IMR-90 (cell line): ENCODE data around the gene ARRDC1. TPM values are rescaled to one million over a fixed set of nuclear protein-coding genes. Genes with fewer than 3 reads are reported as not detected.

ENCODE experiments used
- ATAC-seq: fragments of 200-7000 bp; cut with Tn5 transposase; 2 replicates; pipeline ENCODE4 v1.9.1; 2020; ENCODE audit warnings: low read depth, mild to moderate bottlenecking, moderate library complexity
- BruUV-seq: library from RNA; stranded (reverse); fragments of 400-500 nt; replicated peaks from 2 replicates; lab custom pipeline; 2021; lab: Mats Ljungman, UMichigan
- CTCF ChIA-PET: fragments of 300-600 bp; formaldehyde crosslinking; extraction: SDS; loops from one replicate; lab custom pipeline; 2021; ENCODE audit warnings: antibody characterized with exemption; lab: Yijun Ruan, JAX
- POLR2A ChIA-PET: fragments of 300-600 bp; sonication (Branson Sonifier 250); formaldehyde crosslinking; loops from one replicate; lab custom pipeline; 2022; ENCODE audit warnings: antibody characterized with exemption; ENCODE audit not compliant: unreplicated experiment; lab: Charles Lee
- DNase-seq: peaks from one replicate; pipeline ENCODE4 v3.0.0; 2013
- H2AFZ ChIP-seq: replicated peaks from 2 replicates; pipeline ENCODE3; 2013; ENCODE audit warnings: low read length, mild to moderate bottlenecking; ENCODE audit not compliant: poor library complexity
- H2AK5ac ChIP-seq: 2 replicates; pipeline ENCODE4 v1.6.1; 2013; ENCODE audit warnings: low read depth, low read length, inconsistent platforms
- H2AK9ac ChIP-seq: replicated peaks from 2 replicates; pipeline ENCODE3; 2013; ENCODE audit warnings: mild to moderate bottlenecking, low read depth, low read length, moderate library complexity; ENCODE audit not compliant: poor library complexity
- H2BK120ac ChIP-seq: 2 replicates; pipeline ENCODE4 v1.6.1; 2013; ENCODE audit warnings: low read depth, low read length, inconsistent platforms
- H2BK15ac ChIP-seq: 3 replicates; pipeline ENCODE4 v1.6.1; 2013; ENCODE audit warnings: low read depth, low read length, inconsistent platforms
- H2BK20ac ChIP-seq: 2 replicates; pipeline ENCODE4 v1.6.1; 2013; ENCODE audit warnings: low read depth, mild to moderate bottlenecking, inconsistent platforms, low read length, moderate library complexity
- H2BK5ac ChIP-seq: 2 replicates; pipeline ENCODE4 v1.6.1; 2013; ENCODE audit warnings: mild to moderate bottlenecking, low read depth, low read length, inconsistent platforms; ENCODE audit not compliant: poor library complexity, severe bottlenecking
- H3K14ac ChIP-seq: replicated peaks from 2 replicates; pipeline ENCODE4 v1.6.1; 2013; ENCODE audit warnings: low read depth, low read length, inconsistent platforms
- H3K18ac ChIP-seq: 2 replicates; pipeline ENCODE4 v1.6.1; 2013; ENCODE audit warnings: low read depth, low read length, control low read depth
- H3K23ac ChIP-seq: 2 replicates; pipeline ENCODE4 v1.6.1; 2013; ENCODE audit warnings: low read depth, low read length, inconsistent platforms
- H3K27ac ChIP-seq: 2 replicates; pipeline ENCODE4 v1.5.1; 2013; ENCODE audit warnings: mild to moderate bottlenecking, control low read depth, low read length; ENCODE audit not compliant: insufficient read depth
- H3K27me3 ChIP-seq: 2 replicates; pipeline ENCODE4 v1.6.1; 2013; ENCODE audit warnings: low read length; ENCODE audit not compliant: control insufficient read depth, insufficient read depth
- H3K36me3 ChIP-seq: 2 replicates; pipeline ENCODE4 v1.6.1; 2013; ENCODE audit warnings: low read length, mixed read lengths; ENCODE audit not compliant: control insufficient read depth, insufficient read depth
- H3K4ac ChIP-seq: 2 replicates; pipeline ENCODE4 v1.6.1; 2013; ENCODE audit warnings: low read depth, low read length, inconsistent platforms
- H3K4me1 ChIP-seq: 2 replicates; pipeline ENCODE4 v1.6.1; 2013; ENCODE audit warnings: low read length, mixed read lengths; ENCODE audit not compliant: control insufficient read depth, insufficient read depth
- H3K4me2 ChIP-seq: 2 replicates; pipeline ENCODE4 v1.6.1; 2013; ENCODE audit warnings: low read depth, mild to moderate bottlenecking, control low read depth, low read length, moderate library complexity
- H3K4me3 ChIP-seq: 2 replicates; pipeline ENCODE4 v1.5.1; 2013; ENCODE audit warnings: low read depth, mild to moderate bottlenecking, control low read depth, low read length, moderate library complexity; ENCODE audit not compliant: insufficient read depth
- H3K56ac ChIP-seq: 2 replicates; pipeline ENCODE4 v1.6.1; 2013; ENCODE audit warnings: low read length, inconsistent platforms; ENCODE audit not compliant: insufficient read depth; ENCODE audit errors: extremely low read depth
- H3K79me1 ChIP-seq, 2 experiments: 2 replicates each; pipeline ENCODE4 v1.6.1; 2013; ENCODE audit warnings: low read length in 2 of 2, inconsistent platforms in 1 of 2, low read depth in 1 of 2
- H3K9ac ChIP-seq: 2 replicates; pipeline ENCODE4 v1.6.1; 2013; ENCODE audit warnings: low read depth, low read length, control low read depth
- H3K9me1 ChIP-seq: 2 replicates; pipeline ENCODE4 v1.6.1; 2013; ENCODE audit warnings: low read length, inconsistent platforms; ENCODE audit not compliant: insufficient read depth
- H3K9me3 ChIP-seq: 2 replicates; pipeline ENCODE4 v1.6.1; 2013; ENCODE audit warnings: low read length; ENCODE audit not compliant: control insufficient read depth, insufficient read depth
- H4K20me1 ChIP-seq: 2 replicates; pipeline ENCODE4 v1.6.1; 2013; ENCODE audit warnings: low read length, inconsistent platforms; ENCODE audit not compliant: insufficient read depth
- H4K5ac ChIP-seq: 2 replicates; pipeline ENCODE4 v1.6.1; 2013; ENCODE audit warnings: mild to moderate bottlenecking, low read depth, low read length, control low read depth
- H4K8ac ChIP-seq, 2 experiments: 2 replicates each; pipeline ENCODE4 v1.6.1; 2013; ENCODE audit warnings: low read depth in 2 of 2, low read length in 2 of 2, control low read depth in 1 of 2, inconsistent platforms in 1 of 2
- H4K91ac ChIP-seq: 2 replicates; pipeline ENCODE4 v1.6.1; 2013; ENCODE audit warnings: low read depth, low read length, inconsistent platforms; ENCODE audit not compliant: insufficient read depth
- RCOR1 ChIP-seq: IDR thresholded peaks from 2 replicates; pipeline ENCODE4 v1.6.1; 2012; ENCODE audit warnings: mild to moderate bottlenecking, low read length, improper control_type of control experiment; ENCODE audit not compliant: insufficient replicate concordance
- SMC3 ChIP-seq: fragments of 150-350 bp; IDR thresholded peaks from 2 replicates; pipeline ENCODE4 v1.6.1; 2016; ENCODE audit warnings: low read depth, mild to moderate bottlenecking, antibody characterized with exemption, low read length, moderate library complexity
- WGBS, 2 experiments: methylation state at CpG; one replicate each; pipeline versions ENCODE4 v1.1.5 to v1.1.7; 2013; ENCODE audit warnings: missing lambda C conversion rate in 2 of 2; ENCODE audit not compliant: insufficient read length in 1 of 2; ENCODE audit errors: extremely low coverage in 2 of 2; 5-methylcytosine and 5-hydroxymethylcytosine counted together
- dilution Hi-C: fragments of 300-500 bp; cut with HindIII; formaldehyde crosslinking; loops from one replicate; pipeline ENCODE4 v1.14.3; 2018; ENCODE audit warnings: low sequenced_read_pairs; ENCODE audit not compliant: unreplicated experiment
- in situ Hi-C: fragments of 300-500 bp; cut with MboI; formaldehyde crosslinking; loops from 3 replicates; pipeline ENCODE4 v1.14.3; 2019; ENCODE audit warnings: low sequenced_read_pairs, inconsistent platforms, mixed read lengths
- intact Hi-C: fragments of 100-400 bp; cut with micrococcal nuclease; formaldehyde crosslinking; loops from 2 replicates; pipeline ENCODE4 v1.10.0; 2022
- polyA plus RNA-seq, 3 experiments: library from polyadenylated mRNA; depleted of rRNA; stranded (reverse); fragments of >200 nt; gene quantifications; 2 replicates each; pipeline ENCODE4 v1.2.3, GENCODE V29; 2012; ENCODE audit warnings: low replicate concordance in 1 of 3
- total RNA-seq: library from RNA; depleted of rRNA; stranded (reverse); fragments of >200 nt; gene quantifications from 2 replicates; pipeline ENCODE4 v1.2.3, GENCODE V29; 2012

Gene ARRDC1
- total and polyA plus RNA-seq, 2 of the 4 experiments (the other 2 are of a cell fraction) = 7.7 to 41.4 TPM

DNA sequence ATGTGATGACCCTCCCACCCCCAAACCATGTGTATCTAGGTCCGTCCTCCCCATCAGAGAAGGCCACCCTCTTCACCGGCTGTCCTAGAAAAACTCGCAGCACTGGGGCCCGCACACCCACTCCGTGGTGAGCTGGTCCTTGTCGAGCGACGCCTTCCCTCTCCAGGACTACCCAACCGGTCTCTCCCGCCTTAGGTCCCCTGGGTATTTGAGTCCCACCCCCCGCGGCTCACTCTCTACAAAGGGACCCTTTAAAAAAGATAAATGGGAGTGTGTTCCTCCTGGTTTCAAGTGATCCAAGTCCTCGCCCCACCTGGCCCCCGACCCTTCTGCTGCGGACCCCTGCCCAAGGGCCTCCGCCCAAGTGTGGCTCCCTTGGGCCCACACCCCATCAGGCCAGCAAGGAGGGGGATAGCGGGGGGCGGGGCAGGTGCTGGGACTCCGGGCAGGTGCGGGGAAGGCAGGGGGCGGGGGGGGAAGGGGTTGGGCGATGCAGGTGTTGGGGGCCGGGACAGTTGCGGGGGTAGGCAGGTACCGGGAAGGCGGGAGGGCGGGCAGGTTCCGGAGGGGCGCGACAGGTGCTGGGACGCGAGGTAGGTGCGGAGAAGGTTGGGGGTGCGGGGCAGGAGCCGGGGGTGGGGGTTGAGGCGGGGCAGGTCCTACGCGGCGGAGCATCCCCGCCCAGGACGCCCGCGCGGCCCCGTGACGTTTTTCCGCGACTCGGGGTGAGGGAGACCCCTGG, 970 bp upstream of the ARRDC1 start:
- Histone ChIP-seq H3K23ac (no peak overlapping the region), H2AK5ac (no peak overlapping the region), H4K5ac (no peak overlapping the region), H4K91ac (no peak overlapping the region), H3K14ac (no peak overlapping the region), H3K36me3 (no peaks in the 10 kb centered on the region), H3K79me1 (peaks cover 6 to 29% of the 10 kb centered on the region in 2 experiments; a peak in 3 of 4 replicates), H2BK20ac (no peak overlapping the region), H3K27ac (no peak overlapping the region), H3K9ac (0 out of 2 replicates have a peak overlapping the region, but pooled peaks have one; percentile 4), H4K20me1 (peaks cover 19% of the 10 kb centered on the region), H3K18ac (no peak overlapping the region), H2BK120ac (no peak overlapping the region), H3K27me3 (peaks cover 5% of the 10 kb centered on the region; the same call in 1 of the 2 replicates), H2AK9ac (peak overlapping the region; percentile 55), H3K9me1 (no peaks in the 10 kb centered on the region), H3K9me3 (no peaks in the 10 kb centered on the region), H2AFZ (peak overlapping the region; percentile 70), H4K8ac (no peak overlapping the region), H2BK15ac (no peak overlapping the region), H3K4me3 (peak overlapping the region; percentile 67), H3K4me2 (peak overlapping the region; percentile 66; the same call in 1 of the 2 replicates), H3K4me1 (peaks cover 15% of the 10 kb centered on the region), H3K4ac (no peak overlapping the region), H3K56ac (no peak overlapping the region), H2BK5ac (no peak overlapping the region)
- CTCF ChIA-PET = interaction anchor here (0.5 kb wide), 1 partner anchor 318 kb away, joined by 7 read pairs; no protein-coding TSS in a partner anchor
- TF ChIP-seq SMC3 (no peak), RCOR1 (no peak)
- intact Hi-C loops (no loop called here), dilution Hi-C loops (no loop called here), in situ Hi-C loops (no loop called here)
- no peak for ATAC-seq
- DNase-seq = no peak
- BruUV-seq = no TSS peak
- POLR2A ChIA-PET = interaction anchor here (1.0 kb wide), 1 partner anchor 14 kb away, joined by 3 read pairs; the partner anchor contains the start of gene ZMYND19
- 17% methylated on average over 1 of the region's 49 CpGs; no CpG with 5 or more reads in 1 of the 2 experiments for WGBS, 2 experiments
